ENCODE results near the gene PRKAR2B. TPM values are rescaled to one million over a fixed set of nuclear protein-coding genes. Genes with fewer than 3 reads are reported as not detected.

Gene PRKAR2B
- total and polyA plus RNA-seq, 2 of the 4 experiments (the other 2 are of a cell fraction), result 3.0 to 3.1 TPM

DNA sequence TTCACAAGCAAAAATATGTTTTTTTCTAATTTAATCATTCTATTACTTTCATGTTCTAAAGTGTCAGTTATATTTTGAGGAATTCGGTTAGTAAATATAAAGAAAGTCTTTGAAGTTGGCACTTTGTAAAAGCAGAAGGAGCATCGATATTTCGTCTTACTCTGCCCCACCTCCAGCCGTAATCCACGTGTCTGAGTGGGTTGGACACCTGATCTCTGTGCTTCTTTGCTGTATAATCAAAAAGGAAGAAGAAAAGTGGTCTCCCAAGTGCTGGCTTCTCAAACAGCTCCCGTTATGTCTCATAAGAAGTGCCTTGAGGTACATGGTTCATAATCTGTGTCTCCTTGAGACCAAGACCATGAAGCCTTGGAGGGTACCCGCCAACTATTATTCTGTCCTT is 19.8 kb downstream of the PRKAR2B start:
- Histone ChIP-seq H3K27me3 (ENCODE audit: control insufficient read depth, insufficient read depth, low read length) (no peaks in the 10 kb centered on the region), H4K5ac (ENCODE audit: low read depth, low read length) (no peak overlapping the region), H4K8ac (ENCODE audit: low read depth in 2 of 2, low read length in 2 of 2) (no peak overlapping the region), H3K9ac (ENCODE audit: low read depth, low read length) (no peak overlapping the region), H2AK5ac (ENCODE audit: low read depth, low read length) (no peak overlapping the region), H3K4me1 (ENCODE audit: control insufficient read depth, insufficient read depth, low read length) (peaks cover 3% of the 10 kb centered on the region), H3K4me2 (ENCODE audit: low read depth, low read length) (no peak overlapping the region), H2AK9ac (replicated peaks; ENCODE audit: low read depth, low read length, poor library complexity) (no peak overlapping the region), H3K4me3 (ENCODE audit: insufficient read depth, low read depth, low read length) (no peak overlapping the region), H3K56ac (ENCODE audit: extremely low read depth, insufficient read depth, low read length) (no peak overlapping the region), H2BK120ac (ENCODE audit: low read depth, low read length) (no peak overlapping the region), H3K9me3 (ENCODE audit: control insufficient read depth, insufficient read depth, low read length) (no peaks in the 10 kb centered on the region), H3K9me1 (ENCODE audit: insufficient read depth, low read length) (no peaks in the 10 kb centered on the region; the same call in 1 of the 2 replicates), H3K18ac (ENCODE audit: low read depth, low read length) (no peak overlapping the region), H3K79me1 (ENCODE audit: low read depth in 1 of 2, low read length in 2 of 2) (no peaks in the 10 kb centered on the region; a peak in 1 of 4 replicates), H2BK5ac (ENCODE audit: low read depth, low read length, poor library complexity, severe bottlenecking) (no peak overlapping the region), H2BK15ac (ENCODE audit: low read depth, low read length) (no peak overlapping the region), H2AFZ (replicated peaks; ENCODE audit: low read length, poor library complexity) (no peak overlapping the region), H3K4ac (ENCODE audit: low read depth, low read length) (no peak overlapping the region), H3K36me3 (ENCODE audit: control insufficient read depth, insufficient read depth, low read length) (no peaks in the 10 kb centered on the region), H4K91ac (ENCODE audit: insufficient read depth, low read depth, low read length) (no peak overlapping the region), H3K23ac (ENCODE audit: low read depth, low read length) (no peak overlapping the region), H2BK20ac (ENCODE audit: low read depth, low read length) (no peak overlapping the region), H4K20me1 (ENCODE audit: insufficient read depth, low read length) (no peaks in the 10 kb centered on the region), H3K14ac (replicated peaks; ENCODE audit: low read depth, low read length) (no peak overlapping the region), H3K27ac (ENCODE audit: insufficient read depth, low read length) (no peak overlapping the region)
- dilution Hi-C loops (cut with HindIII; ENCODE audit: low sequenced_read_pairs, unreplicated experiment) (no loop called here), intact Hi-C loops (cut with micrococcal nuclease) (no loop called here), in situ Hi-C loops (cut with MboI; ENCODE audit: low sequenced_read_pairs) (no loop called here)
- ATAC-seq (ENCODE audit: low read depth), result no peak
- TF ChIP-seq RCOR1 (IDR thresholded peaks at IDR 0.05; ENCODE audit: insufficient replicate concordance, low read length) (no peak), MAZ (IDR thresholded peaks at IDR 0.05; ENCODE audit: borderline replicate concordance, low read depth, low read length) (no peak), CTCF (conservative IDR thresholded peaks at IDR 0.05; ENCODE audit: low read depth, low read length) (no peak), CEBPB (IDR thresholded peaks at IDR 0.05; ENCODE audit: low read depth, low read length) (no peak), MXI1 (IDR thresholded peaks at IDR 0.05; ENCODE audit: borderline replicate concordance, low read depth, low read length) (no peak), POLR2A (IDR thresholded peaks at IDR 0.05; ENCODE audit: low read depth, low read length) (no peak), MAFK (IDR thresholded peaks at IDR 0.05; ENCODE audit: low read depth, low read length) (no peak), SMC3 (IDR thresholded peaks at IDR 0.05; ENCODE audit: low read depth, low read length) (no peak), FOS (IDR thresholded peaks at IDR 0.05; ENCODE audit: low read depth, low read length) (no peak), NFE2L2 (IDR thresholded peaks at IDR 0.05; ENCODE audit: low read depth, low read length) (no peak), CHD1 (IDR thresholded peaks at IDR 0.05; ENCODE audit: low read depth, low read length) (no peak), RFX5 (IDR thresholded peaks at IDR 0.05; ENCODE audit: low read depth, low read length) (no peak), ELK1 (IDR thresholded peaks at IDR 0.05; ENCODE audit: borderline replicate concordance, low read depth, low read length) (no peak), RAD21 (IDR thresholded peaks at IDR 0.05; ENCODE audit: low read length) (no peak)
- ChIA-PET CTCF (interaction anchor here (0.6 kb wide), 1 partner anchor 10 kb away, joined by 5 read pairs; no protein-coding TSS in a partner anchor), POLR2A (ENCODE audit: unreplicated experiment) (no interaction called here)
- no CpG with 5 or more reads among the region's 7 CpGs for WGBS, 2 experiments (ENCODE audit: extremely low coverage in 2 of 2, insufficient read length in 1 of 2)
- no TSS peak for BruUV-seq (replicated peaks)
- no peak for DNase-seq

Data from IMR-90 (cell line).